K562 (cell line): ENCODE results near the gene PLEKHF1. TPM values are rescaled to one million over a fixed set of nuclear protein-coding genes. Genes with fewer than 3 reads are reported as not detected.
A peak's percentile ranks its signal among the peaks of the same experiment; 100 is the strongest.

ENCODE experiments used
- BHLHE40 ChIP-seq: IDR thresholded peaks from 2 replicates; pipeline ENCODE4 v1.6.1; 2011; ENCODE audit warnings: low read length, improper control_type of control experiment
- FOXA1 ChIP-seq: fragments of 450-650 bp; IDR thresholded peaks from 2 replicates; pipeline ENCODE4 v1.6.1; 2016; ENCODE audit warnings: mild to moderate bottlenecking, borderline replicate concordance
- KAT8 ChIP-seq: fragments of 450-650 bp; IDR thresholded peaks from 2 replicates; pipeline ENCODE4 v1.6.1; 2016; ENCODE audit warnings: low read depth, mild to moderate bottlenecking
- MTA1 ChIP-seq: fragments of 450-650 bp; IDR thresholded peaks from 2 replicates; pipeline ENCODE4 v1.6.1; 2017; ENCODE audit warnings: borderline replicate concordance
- SMARCA5 ChIP-seq: fragments of 450-650 bp; IDR thresholded peaks from 2 replicates; pipeline ENCODE4 v1.6.1; 2016
- ZBTB7A ChIP-seq: IDR thresholded peaks from 2 replicates; pipeline ENCODE4 v1.6.1; 2011; ENCODE audit warnings: low read depth, mild to moderate bottlenecking, low read length, moderate library complexity, borderline replicate concordance; ENCODE audit not compliant: control insufficient read depth
- ZNF274 ChIP-seq: IDR thresholded peaks from 2 replicates; pipeline ENCODE4 v1.6.1; 2011; ENCODE audit warnings: low read depth, mild to moderate bottlenecking, low read length, moderate library complexity, borderline replicate concordance
- polyA plus RNA-seq, 8 experiments: library from polyadenylated mRNA; depleted of rRNA in 4 of 8; stranded (reverse) in 5 of 8; unstranded in 3 of 8; fragments of >200 nt; fragmentation: Nextera tagmentation in 2 of 8; fragmentation: Illumina TruSeq in 1 of 8; extraction: Ambion mirVana in 2 of 8; extraction: Trizol in 1 of 8; gene quantifications; 2 replicates each; pipeline versions ENCODE4 v1.2.1 to v1.2.3, GENCODE V29; 2011 to 2014; ENCODE audit warnings: inconsistent platforms in 1 of 8, missing spikeins in 1 of 8
- total RNA-seq, 7 experiments: library from RNA; depleted of rRNA in 6 of 7; stranded (reverse); fragments of >200 nt in 6 of 7; fragmentation: Illumina TruSeq in 2 of 7; extraction: Trizol in 2 of 7; gene quantifications; 2 replicates each; pipeline versions ENCODE4 v1.2.1 to v1.2.3, GENCODE V29; 2011 to 2021; ENCODE audit warnings: low replicate concordance in 1 of 7
- TF ChIP-seq, protein P1 (sequence below): fragments of 250-450 bp; sonication (Bioruptor Pico); IDR thresholded peaks from 2 replicates; pipeline ENCODE4 v1.4.0; 2020
- TF ChIP-seq, protein P2 (sequence below), 2 experiments: fragments of 200-800 bp in 1 of 2; sonication (Bioruptor generic) in 1 of 2; sonication (generic) in 1 of 2; formaldehyde crosslinking in 1 of 2; IDR thresholded peaks in 1 of 2; conservative IDR thresholded peaks in 1 of 2; 2 replicates each; pipeline versions ENCODE4 v1.5.0 to v1.6.1; 2016 to 2020; ENCODE audit warnings: missing compliant biosample characterization in 1 of 2, missing genetic modification characterization in 1 of 2, missing genetic modification reagents in 1 of 2
- TF ChIP-seq, protein P3 (sequence below): fragments of 450-650 bp; IDR thresholded peaks from 2 replicates; pipeline ENCODE4 v1.6.1; 2017; ENCODE audit warnings: antibody characterized with exemption, mild to moderate bottlenecking
- TF ChIP-seq, protein P4 (sequence below), 2 experiments: IDR thresholded peaks in 1 of 2; conservative IDR thresholded peaks in 1 of 2; 2 replicates each; pipeline ENCODE4 v1.6.1; 2016; ENCODE audit warnings: low read depth in 2 of 2, mild to moderate bottlenecking in 1 of 2, missing compliant biosample characterization in 1 of 2, missing genetic modification characterization in 1 of 2, moderate library complexity in 1 of 2

The PLEKHF1 gene
- total and polyA plus RNA-seq, 9 of the 15 experiments (the other 6 are each of a cell fraction or from before 2014, with no cell fraction given), result 0.07 to 13.4 (median 3.9) TPM; not detected in 1

DNA sequence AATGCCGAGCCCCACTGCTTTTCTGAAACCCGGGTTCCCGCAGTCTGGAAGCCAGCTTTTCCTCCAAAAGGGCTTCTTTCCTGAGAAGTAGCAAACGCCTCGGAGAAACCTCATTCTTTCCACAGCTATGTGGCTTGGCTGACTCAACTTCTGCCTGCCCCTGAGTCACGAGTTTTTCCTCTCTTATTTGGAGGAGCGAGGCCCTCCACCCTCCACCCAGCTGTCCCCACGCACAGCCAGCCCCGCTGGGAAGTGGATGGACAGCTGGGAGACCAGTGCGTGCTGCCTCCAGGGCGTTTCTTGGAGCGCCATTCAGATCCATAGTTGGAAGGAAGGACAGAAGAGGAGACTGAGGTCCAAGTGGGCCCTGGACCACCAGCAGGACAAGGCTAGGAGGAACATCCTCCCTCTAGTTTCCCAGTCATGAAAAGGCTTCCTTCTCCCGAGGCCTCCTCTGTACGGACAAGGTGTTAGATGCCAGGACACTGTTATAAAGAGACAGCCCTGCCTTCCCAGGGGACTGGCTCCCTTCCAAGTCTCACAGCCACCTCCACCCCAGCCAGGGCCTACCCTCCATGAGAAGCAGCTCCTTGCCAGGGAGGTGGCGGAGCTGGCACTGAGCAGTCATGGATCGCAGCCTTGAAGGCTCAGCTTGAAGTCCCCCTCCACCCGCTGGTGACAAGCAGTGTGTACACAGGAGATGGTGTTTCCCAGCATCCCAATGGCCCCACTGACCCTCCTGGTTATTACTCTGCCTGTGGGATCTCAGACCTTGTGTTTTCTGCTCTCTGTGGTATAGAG, 2.5 kb upstream of the PLEKHF1 start (continued):
- TF ChIP-seq BHLHE40 (peak; percentile 47; the same call in 1 of the 2 replicates), ZBTB7A (no peak), FOXA1 (no peak), ZNF274 (no peak), KAT8 (no peak), MTA1 (no peak), SMARCA5 (no peak)
- TF ChIP-seq, protein P1, sequence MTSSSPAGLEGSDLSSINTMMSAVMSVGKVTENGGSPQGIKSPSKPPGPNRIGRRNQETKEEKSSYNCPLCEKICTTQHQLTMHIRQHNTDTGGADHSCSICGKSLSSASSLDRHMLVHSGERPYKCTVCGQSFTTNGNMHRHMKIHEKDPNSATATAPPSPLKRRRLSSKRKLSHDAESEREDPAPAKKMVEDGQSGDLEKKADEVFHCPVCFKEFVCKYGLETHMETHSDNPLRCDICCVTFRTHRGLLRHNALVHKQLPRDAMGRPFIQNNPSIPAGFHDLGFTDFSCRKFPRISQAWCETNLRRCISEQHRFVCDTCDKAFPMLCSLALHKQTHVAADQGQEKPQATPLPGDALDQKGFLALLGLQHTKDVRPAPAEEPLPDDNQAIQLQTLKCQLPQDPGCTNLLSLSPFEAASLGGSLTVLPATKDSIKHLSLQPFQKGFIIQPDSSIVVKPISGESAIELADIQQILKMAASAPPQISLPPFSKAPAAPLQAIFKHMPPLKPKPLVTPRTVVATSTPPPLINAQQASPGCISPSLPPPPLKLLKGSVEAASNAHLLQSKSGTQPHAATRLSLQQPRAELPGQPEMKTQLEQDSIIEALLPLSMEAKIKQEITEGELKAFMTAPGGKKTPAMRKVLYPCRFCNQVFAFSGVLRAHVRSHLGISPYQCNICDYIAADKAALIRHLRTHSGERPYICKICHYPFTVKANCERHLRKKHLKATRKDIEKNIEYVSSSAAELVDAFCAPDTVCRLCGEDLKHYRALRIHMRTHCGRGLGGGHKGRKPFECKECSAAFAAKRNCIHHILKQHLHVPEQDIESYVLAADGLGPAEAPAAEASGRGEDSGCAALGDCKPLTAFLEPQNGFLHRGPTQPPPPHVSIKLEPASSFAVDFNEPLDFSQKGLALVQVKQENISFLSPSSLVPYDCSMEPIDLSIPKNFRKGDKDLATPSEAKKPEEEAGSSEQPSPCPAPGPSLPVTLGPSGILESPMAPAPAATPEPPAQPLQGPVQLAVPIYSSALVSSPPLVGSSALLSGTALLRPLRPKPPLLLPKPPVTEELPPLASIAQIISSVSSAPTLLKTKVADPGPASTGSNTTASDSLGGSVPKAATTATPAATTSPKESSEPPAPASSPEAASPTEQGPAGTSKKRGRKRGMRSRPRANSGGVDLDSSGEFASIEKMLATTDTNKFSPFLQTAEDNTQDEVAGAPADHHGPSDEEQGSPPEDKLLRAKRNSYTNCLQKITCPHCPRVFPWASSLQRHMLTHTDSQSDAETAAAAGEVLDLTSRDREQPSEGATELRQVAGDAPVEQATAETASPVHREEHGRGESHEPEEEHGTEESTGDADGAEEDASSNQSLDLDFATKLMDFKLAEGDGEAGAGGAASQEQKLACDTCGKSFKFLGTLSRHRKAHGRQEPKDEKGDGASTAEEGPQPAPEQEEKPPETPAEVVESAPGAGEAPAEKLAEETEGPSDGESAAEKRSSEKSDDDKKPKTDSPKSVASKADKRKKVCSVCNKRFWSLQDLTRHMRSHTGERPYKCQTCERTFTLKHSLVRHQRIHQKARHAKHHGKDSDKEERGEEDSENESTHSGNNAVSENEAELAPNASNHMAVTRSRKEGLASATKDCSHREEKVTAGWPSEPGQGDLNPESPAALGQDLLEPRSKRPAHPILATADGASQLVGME (CRISPR knock-in tag), result no peak
- TF ChIP-seq, protein P2, sequence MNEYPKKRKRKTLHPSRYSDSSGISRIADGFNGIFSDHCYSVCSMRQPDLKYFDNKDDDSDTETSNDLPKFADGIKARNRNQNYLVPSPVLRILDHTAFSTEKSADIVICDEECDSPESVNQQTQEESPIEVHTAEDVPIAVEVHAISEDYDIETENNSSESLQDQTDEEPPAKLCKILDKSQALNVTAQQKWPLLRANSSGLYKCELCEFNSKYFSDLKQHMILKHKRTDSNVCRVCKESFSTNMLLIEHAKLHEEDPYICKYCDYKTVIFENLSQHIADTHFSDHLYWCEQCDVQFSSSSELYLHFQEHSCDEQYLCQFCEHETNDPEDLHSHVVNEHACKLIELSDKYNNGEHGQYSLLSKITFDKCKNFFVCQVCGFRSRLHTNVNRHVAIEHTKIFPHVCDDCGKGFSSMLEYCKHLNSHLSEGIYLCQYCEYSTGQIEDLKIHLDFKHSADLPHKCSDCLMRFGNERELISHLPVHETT (CRISPR knock-in tag; conservative IDR thresholded peaks at IDR 0.05 in 1 of 2, IDR thresholded peaks at IDR 0.05 in 1 of 2), result no peak
- TF ChIP-seq, protein P3, sequence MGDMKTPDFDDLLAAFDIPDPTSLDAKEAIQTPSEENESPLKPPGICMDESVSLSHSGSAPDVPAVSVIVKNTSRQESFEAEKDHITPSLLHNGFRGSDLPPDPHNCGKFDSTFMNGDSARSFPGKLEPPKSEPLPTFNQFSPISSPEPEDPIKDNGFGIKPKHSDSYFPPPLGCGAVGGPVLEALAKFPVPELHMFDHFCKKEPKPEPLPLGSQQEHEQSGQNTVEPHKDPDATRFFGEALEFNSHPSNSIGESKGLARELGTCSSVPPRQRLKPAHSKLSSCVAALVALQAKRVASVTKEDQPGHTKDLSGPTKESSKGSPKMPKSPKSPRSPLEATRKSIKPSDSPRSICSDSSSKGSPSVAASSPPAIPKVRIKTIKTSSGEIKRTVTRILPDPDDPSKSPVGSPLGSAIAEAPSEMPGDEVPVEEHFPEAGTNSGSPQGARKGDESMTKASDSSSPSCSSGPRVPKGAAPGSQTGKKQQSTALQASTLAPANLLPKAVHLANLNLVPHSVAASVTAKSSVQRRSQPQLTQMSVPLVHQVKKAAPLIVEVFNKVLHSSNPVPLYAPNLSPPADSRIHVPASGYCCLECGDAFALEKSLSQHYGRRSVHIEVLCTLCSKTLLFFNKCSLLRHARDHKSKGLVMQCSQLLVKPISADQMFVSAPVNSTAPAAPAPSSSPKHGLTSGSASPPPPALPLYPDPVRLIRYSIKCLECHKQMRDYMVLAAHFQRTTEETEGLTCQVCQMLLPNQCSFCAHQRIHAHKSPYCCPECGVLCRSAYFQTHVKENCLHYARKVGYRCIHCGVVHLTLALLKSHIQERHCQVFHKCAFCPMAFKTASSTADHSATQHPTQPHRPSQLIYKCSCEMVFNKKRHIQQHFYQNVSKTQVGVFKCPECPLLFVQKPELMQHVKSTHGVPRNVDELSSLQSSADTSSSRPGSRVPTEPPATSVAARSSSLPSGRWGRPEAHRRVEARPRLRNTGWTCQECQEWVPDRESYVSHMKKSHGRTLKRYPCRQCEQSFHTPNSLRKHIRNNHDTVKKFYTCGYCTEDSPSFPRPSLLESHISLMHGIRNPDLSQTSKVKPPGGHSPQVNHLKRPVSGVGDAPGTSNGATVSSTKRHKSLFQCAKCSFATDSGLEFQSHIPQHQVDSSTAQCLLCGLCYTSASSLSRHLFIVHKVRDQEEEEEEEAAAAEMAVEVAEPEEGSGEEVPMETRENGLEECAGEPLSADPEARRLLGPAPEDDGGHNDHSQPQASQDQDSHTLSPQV, result no peak
- TF ChIP-seq, protein P4, sequence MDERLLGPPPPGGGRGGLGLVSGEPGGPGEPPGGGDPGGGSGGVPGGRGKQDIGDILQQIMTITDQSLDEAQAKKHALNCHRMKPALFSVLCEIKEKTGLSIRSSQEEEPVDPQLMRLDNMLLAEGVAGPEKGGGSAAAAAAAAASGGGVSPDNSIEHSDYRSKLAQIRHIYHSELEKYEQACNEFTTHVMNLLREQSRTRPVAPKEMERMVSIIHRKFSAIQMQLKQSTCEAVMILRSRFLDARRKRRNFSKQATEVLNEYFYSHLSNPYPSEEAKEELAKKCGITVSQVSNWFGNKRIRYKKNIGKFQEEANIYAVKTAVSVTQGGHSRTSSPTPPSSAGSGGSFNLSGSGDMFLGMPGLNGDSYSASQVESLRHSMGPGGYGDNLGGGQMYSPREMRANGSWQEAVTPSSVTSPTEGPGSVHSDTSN (CRISPR knock-in tag; IDR thresholded peaks at IDR 0.05; ENCODE audit: low read depth), result no peak
- TF ChIP-seq, protein P4 (tag; conservative IDR thresholded peaks at IDR 0.05; ENCODE audit: low read depth), result no peak
